ENCODE results near the gene ZNF23. TPM values are rescaled to one million over a fixed set of nuclear protein-coding genes. Genes with fewer than 3 reads are reported as not detected.

Gene ZNF23
- total RNA-seq, 1 experiment from 2014 or later: 11.6 TPM

GRCh38 chr16:71426069-71426879 is 35.8 kb downstream of the ZNF23 start (continued):
- TF ChIP-seq NR1H2 (CRISPR knock-in tag; IDR thresholded peaks at IDR 0.05): 0 out of 2 replicates have a peak, but pooled peaks have one; percentile 54
- TF ChIP-seq CREB1 (CRISPR knock-in tag; IDR thresholded peaks at IDR 0.05): 0 out of 2 replicates have a peak, but pooled peaks have one; percentile 20
- TF ChIP-seq NFATC4 (CRISPR knock-in tag; IDR thresholded peaks at IDR 0.05): peak; percentile 93
- no peak for TF ChIP-seq ATF2 (CRISPR knock-in tag; IDR thresholded peaks at IDR 0.05; ENCODE audit: borderline replicate concordance, low read depth)
- TF ChIP-seq EMX1 (CRISPR knock-in tag; IDR thresholded peaks at IDR 0.05): peak; percentile 94
- TF ChIP-seq CBFB (CRISPR knock-in tag; IDR thresholded peaks at IDR 0.05; ENCODE audit: low read depth): no peak
- peak; percentile 47 for TF ChIP-seq FOXK1 (CRISPR knock-in tag; IDR thresholded peaks at IDR 0.05)
- TF ChIP-seq ZNF396 (CRISPR knock-in tag; IDR thresholded peaks at IDR 0.05; ENCODE audit: borderline replicate concordance): peak; percentile 72; the same call in 1 of the 2 replicates
- no peak for TF ChIP-seq ZNF512 (CRISPR knock-in tag; IDR thresholded peaks at IDR 0.05; ENCODE audit: borderline replicate concordance)
- peak; percentile 3 for TF ChIP-seq ZNF423 (CRISPR knock-in tag; IDR thresholded peaks at IDR 0.05)
- peak; percentile 95 for TF ChIP-seq ZNF532 (CRISPR knock-in tag; IDR thresholded peaks at IDR 0.05; ENCODE audit: borderline replicate concordance)
- TF ChIP-seq PRDM15 (CRISPR knock-in tag; IDR thresholded peaks at IDR 0.05): no peak; the same call in 1 of the 2 replicates
- no peak for TF ChIP-seq TCF7 (CRISPR knock-in tag; IDR thresholded peaks at IDR 0.05; ENCODE audit: low read depth)
- no peak for TF ChIP-seq ZNF232 (CRISPR knock-in tag; IDR thresholded peaks at IDR 0.05)
- TF ChIP-seq AR (CRISPR knock-in tag; IDR thresholded peaks at IDR 0.05): peak; percentile 87
- no peak for TF ChIP-seq NFYB (CRISPR knock-in tag; conservative IDR thresholded peaks at IDR 0.05; ENCODE audit: low read depth)
- TF ChIP-seq USF2 (CRISPR knock-in tag; IDR thresholded peaks at IDR 0.05): no peak; the same call in 1 of the 2 replicates
- no peak for TF ChIP-seq IRF2 (CRISPR knock-in tag; IDR thresholded peaks at IDR 0.05; ENCODE audit: borderline replicate concordance, low read depth)
- TF ChIP-seq PREB (CRISPR knock-in tag; IDR thresholded peaks at IDR 0.05; ENCODE audit: borderline replicate concordance): no peak
